HG03354 (cell line): ENCODE data around the gene FAM114A1.
A peak's percentile ranks its signal among the peaks of the same experiment; 100 is the strongest.
"Not testable (repeated sequence)": the region's sequence is repeated elsewhere in the genome, so short reads cannot be mapped to it uniquely, and the experiment has no call there.

Experiments
- ATAC-seq: cut with Tn5 transposase; IDR thresholded peaks from one replicate; pipeline ENCODE4 v1.9.1; 2021; ENCODE audit warnings: mild to moderate bottlenecking; ENCODE audit not compliant: unreplicated experiment, poor library complexity, severe bottlenecking

The FAM114A1 gene

GRCh38 chr4:38926896-38927295, 59.3 kb downstream of the FAM114A1 start:
- no peak for ATAC-seq

GRCh38 chr4:38928568-38928967, 61.0 kb downstream of the FAM114A1 start:
- ATAC-seq: no peak

- no peak for ATAC-seq
These were observed 61.4 kb downstream of the FAM114A1 start for GRCh38 chr4:38928974-38929373.

GRCh38 chr4:38930204-38930603, 62.6 kb downstream of the FAM114A1 start:
- peak; percentile 88 for ATAC-seq

- no peak for ATAC-seq
These were observed 63.1 kb downstream of the FAM114A1 start for GRCh38 chr4:38930707-38931106.

- ATAC-seq: no peak
These were observed 63.5 kb downstream of the FAM114A1 start for GRCh38 chr4:38931125-38931524.

GRCh38 chr4:38935391-38936073, 67.9 kb downstream of the FAM114A1 start:
- ATAC-seq: no peak

GRCh38 chr4:38939165-38939564, 71.6 kb downstream of the FAM114A1 start:
- peak; percentile 98 for ATAC-seq

GRCh38 chr4:38940476-38940875, 72.9 kb downstream of the FAM114A1 start:
- no peak for ATAC-seq

GRCh38 chr4:38941906-38942305, 74.3 kb downstream of the FAM114A1 start:
- not testable (repeated sequence) for ATAC-seq

GRCh38 chr4:38943343-38943742, 75.7 kb downstream of the FAM114A1 start:
- no peak for ATAC-seq

GRCh38 chr4:38944440-38944839, 76.8 kb downstream of the FAM114A1 start:
- ATAC-seq: no peak

- ATAC-seq: no peak
These were observed 79.3 kb downstream of the FAM114A1 start for GRCh38 chr4:38946919-38947318.

- ATAC-seq: no peak
These were observed 80.9 kb downstream of the FAM114A1 start for GRCh38 chr4:38948551-38948950.

GRCh38 chr4:38949411-38950051, 81.9 kb downstream of the FAM114A1 start:
- ATAC-seq: no peak

GRCh38 chr4:38950159-38950558, 82.6 kb downstream of the FAM114A1 start:
- no peak for ATAC-seq

- no peak for ATAC-seq
These were observed 83.1 kb downstream of the FAM114A1 start for GRCh38 chr4:38950734-38951133.

- ATAC-seq: no peak
These were observed 84.0 kb downstream of the FAM114A1 start for GRCh38 chr4:38951598-38951997.

GRCh38 chr4:38952017-38952416, 84.4 kb downstream of the FAM114A1 start:
- ATAC-seq: no peak

GRCh38 chr4:38954727-38955126, 87.1 kb downstream of the FAM114A1 start:
- no peak for ATAC-seq

- ATAC-seq: no peak
These were observed 88.4 kb downstream of the FAM114A1 start for GRCh38 chr4:38955957-38956356.
